HG03469 (cell line): Measurements from ENCODE around the gene OSGEP.

Experiments used
- ATAC-seq: cut with Tn5 transposase; IDR thresholded peaks from one replicate; pipeline ENCODE4 v1.9.1; 2021; ENCODE audit warnings: mild to moderate bottlenecking, moderate library complexity, moderate number of reproducible peaks; ENCODE audit not compliant: unreplicated experiment

OSGEP gene

GRCh38 chr14:20400589-20400964 lies 54.0 kb downstream of the OSGEP start:
- no peak for ATAC-seq

- ATAC-seq = no peak
Observed at GRCh38 chr14:20397511-20397910, 57.1 kb downstream of the OSGEP start.
